Activated CD4-positive, alpha-beta T cell treated with anti-CD3 and anti-CD28 coated beads for 36 hours (primary cell): ENCODE results near the gene CAPZB. TPM values are rescaled to one million over a fixed set of nuclear protein-coding genes. Genes with fewer than 3 reads are reported as not detected.

Experiments
- ATAC-seq: fragments of 200-7000 bp; cut with Tn5 transposase; one replicate; pipeline ENCODE4 v1.10.0; 2021; ENCODE audit warnings: mild to moderate bottlenecking, moderate library complexity
- CTCF ChIA-PET: fragments of 350-600 bp; sonication (Branson Sonifier 250); formaldehyde crosslinking; loops from one replicate; lab custom pipeline; 2021; ENCODE audit warnings: antibody characterized with exemption; lab: Charles Lee
- POLR2A ChIA-PET: fragments of 350-600 bp; sonication (Branson Sonifier 250); formaldehyde crosslinking; loops from one replicate; lab custom pipeline; 2021; ENCODE audit warnings: antibody characterized with exemption, inconsistent platforms; lab: Charles Lee
- DNase-seq: peaks from one replicate; pipeline ENCODE4 v3.0.0-alpha.2; 2020
- H3K27ac Mint-ChIP-seq: one replicate; pipeline ENCODE4 v1.8.0; 2021; ENCODE audit warnings: mixed read lengths
- H3K27me3 Mint-ChIP-seq: one replicate; pipeline ENCODE4 v1.8.0; 2021; ENCODE audit warnings: mixed read lengths
- H3K36me3 Mint-ChIP-seq: one replicate; pipeline ENCODE4 v1.8.0; 2021; ENCODE audit warnings: low read depth, mixed read lengths
- H3K4me1 Mint-ChIP-seq: one replicate; pipeline ENCODE4 v1.8.0; 2021; ENCODE audit warnings: mixed read lengths
- H3K4me3 Mint-ChIP-seq: one replicate; pipeline ENCODE4 v1.8.0; 2021; ENCODE audit warnings: mild to moderate bottlenecking, moderate library complexity, mixed read lengths
- H3K9me3 Mint-ChIP-seq: one replicate; pipeline ENCODE4 v1.8.0; 2021; ENCODE audit warnings: low read depth, mixed read lengths
- intact Hi-C, 2 experiments: fragments of 100-400 bp; cut with DNase I in 1 of 2; cut with micrococcal nuclease in 1 of 2; formaldehyde crosslinking; loops; one replicate each; pipeline versions ENCODE4 v1.14.2 to v1.15.1; 2022 to 2024; cut with DNase I, micrococcal nuclease
- total RNA-seq, 2 experiments: library from RNA; stranded (reverse); gene quantifications; one replicate each; pipeline ENCODE4 v1.2.3, GENCODE V29; 2021

Gene CAPZB
- total RNA-seq, 2 experiments from 2014 or later = 320 to 346 TPM

DNA sequence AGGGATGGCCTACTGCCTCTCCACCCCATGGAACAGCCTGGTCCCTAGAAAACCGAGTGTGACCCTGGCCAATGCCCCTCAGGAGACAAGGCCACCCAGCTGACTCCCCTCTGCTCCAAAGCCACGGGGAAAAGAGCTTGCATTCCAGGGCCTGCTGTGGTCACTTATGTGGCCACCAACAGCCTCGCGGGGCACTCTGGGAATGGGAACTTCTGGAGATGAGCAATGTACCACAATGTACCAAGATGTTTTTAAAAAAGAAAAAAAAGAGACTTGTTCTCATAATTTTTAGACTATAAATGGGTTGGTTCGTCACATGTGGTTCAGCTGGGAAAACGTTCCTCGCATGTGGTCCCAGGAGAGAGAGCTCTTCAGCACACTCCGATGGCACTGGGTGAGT is 110.4 kb downstream of the CAPZB start:
- Mint-ChIP-seq H3K4me3 (no peak overlapping the region), H3K4me1 (peaks cover 26% of the 10 kb centered on the region), H3K27ac (peak overlapping the region; percentile 51), H3K9me3 (no peaks in the 10 kb centered on the region), H3K27me3 (no peaks in the 10 kb centered on the region), H3K36me3 (peaks cover 33% of the 10 kb centered on the region)
- intact Hi-C loops = no loop called here
- DNase-seq (no peak), ATAC-seq (no peak)
- POLR2A ChIA-PET = no interaction called here
- CTCF ChIA-PET = interaction anchor here (0.8 to 2.3 kb wide), 9 partner anchors 11 to 279 kb away, joined by 3 to 6 read pairs (median 3); no protein-coding TSS in a partner anchor

DNA sequence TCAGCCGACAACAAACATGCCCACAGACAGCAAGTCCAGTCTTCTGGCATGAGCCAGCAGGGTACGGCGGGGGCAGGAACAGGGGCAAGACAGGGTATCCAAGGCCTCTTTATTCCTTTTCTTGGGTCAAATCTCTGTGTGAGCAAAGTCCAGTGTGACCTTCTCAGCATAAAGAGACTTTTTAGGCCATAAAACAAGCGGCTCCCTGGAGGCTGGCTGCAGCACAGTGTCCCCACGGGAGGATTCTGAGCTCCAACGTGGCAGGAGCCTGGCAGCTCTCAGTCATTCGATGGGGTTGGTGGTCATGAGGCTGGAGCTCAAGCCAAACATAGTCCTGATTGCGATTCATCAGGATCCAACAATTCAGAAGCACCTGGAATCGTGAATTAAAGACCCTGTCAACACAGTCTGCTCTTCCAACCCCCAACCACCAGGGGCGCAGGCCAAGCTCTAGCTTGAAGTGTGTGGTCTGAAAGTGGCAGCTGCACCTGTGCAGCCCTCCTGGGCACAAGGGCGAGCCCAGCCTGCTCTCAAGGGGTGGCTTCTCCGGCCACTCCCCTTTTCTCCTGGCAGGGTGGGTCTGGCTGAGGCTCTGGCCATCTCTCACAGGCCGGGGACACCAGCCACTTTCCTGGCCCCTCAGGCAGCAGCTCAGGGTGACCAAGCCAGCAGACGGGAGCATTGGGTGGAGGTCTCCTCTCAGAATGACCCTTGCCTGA is 111.1 kb downstream of the CAPZB start:
- no peak overlapping the region for H3K4me3 Mint-ChIP-seq
- peak; percentile 30 for DNase-seq
- ATAC-seq = no peak
- no peaks in the 10 kb centered on the region for H3K27me3 Mint-ChIP-seq
- H3K4me1 Mint-ChIP-seq = peaks cover 20% of the 10 kb centered on the region
- ChIA-PET CTCF (interaction anchor here (0.7 to 2.3 kb wide), 14 partner anchors 10 to 424 kb away, joined by 3 to 6 read pairs (median 3); no protein-coding TSS in a partner anchor), POLR2A (no interaction called here)
- H3K36me3 Mint-ChIP-seq = peaks cover 33% of the 10 kb centered on the region
- intact Hi-C loops = no loop called here
- no peaks in the 10 kb centered on the region for H3K9me3 Mint-ChIP-seq
- H3K27ac Mint-ChIP-seq = peak overlapping the region; percentile 51

DNA sequence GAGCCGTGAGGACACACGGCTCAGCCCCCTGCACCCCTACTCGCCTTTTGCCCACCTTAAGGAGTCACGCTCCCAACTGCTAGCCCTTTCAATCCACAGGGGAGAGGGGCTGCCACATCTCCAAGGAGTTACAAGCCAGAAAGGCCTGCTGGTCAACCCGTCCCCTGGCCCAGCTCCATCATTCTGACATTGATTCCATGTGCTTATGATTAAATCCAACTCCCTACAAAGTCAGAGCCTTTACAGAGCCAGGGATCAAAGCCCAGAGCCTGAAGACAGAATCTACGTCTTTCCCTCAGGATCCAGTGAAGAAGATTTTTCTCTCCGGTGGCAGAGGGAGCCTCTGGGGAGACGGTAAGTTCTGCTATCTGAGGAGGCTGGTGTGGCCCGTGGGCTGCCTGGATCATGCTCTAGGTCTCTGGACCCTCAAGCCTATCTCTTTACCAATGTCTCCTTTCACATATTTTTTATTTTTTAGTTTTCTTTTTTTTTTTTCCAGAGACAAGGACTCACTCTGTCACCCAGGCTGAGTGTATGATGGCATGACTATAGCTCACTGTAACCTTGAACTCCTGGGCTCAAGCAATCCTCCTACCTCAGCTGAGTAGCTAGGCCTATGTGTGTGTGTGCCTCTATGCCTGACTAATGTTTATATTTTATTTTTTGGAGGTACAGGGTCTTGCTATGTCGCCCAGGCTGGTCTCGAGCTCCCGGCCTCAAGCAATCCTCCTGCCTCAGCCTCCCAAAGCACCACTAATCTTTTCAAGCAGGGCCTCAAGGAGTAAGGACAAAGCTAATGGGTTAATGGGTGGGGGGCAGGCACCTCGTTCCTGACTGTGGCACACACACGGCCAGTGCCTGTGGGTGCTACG is 111.9 kb downstream of the CAPZB start:
- no peak overlapping the region for H3K27ac Mint-ChIP-seq
- POLR2A ChIA-PET = interaction anchor here (0.6 kb wide), 1 partner anchor 246 kb away, joined by 6 read pairs; no protein-coding TSS in a partner anchor
- DNase-seq (no peak), ATAC-seq (no peak)
- no peak overlapping the region for H3K4me3 Mint-ChIP-seq
- no peaks in the 10 kb centered on the region for H3K9me3 Mint-ChIP-seq
- CTCF ChIA-PET = interaction anchor here (0.7 to 2.3 kb wide), 10 partner anchors 9 to 425 kb away, joined by 3 to 6 read pairs (median 3); no protein-coding TSS in a partner anchor
- peaks cover 18% of the 10 kb centered on the region for H3K4me1 Mint-ChIP-seq
- no peaks in the 10 kb centered on the region for H3K27me3 Mint-ChIP-seq
- intact Hi-C loops = no loop called here
- peaks cover 29% of the 10 kb centered on the region for H3K36me3 Mint-ChIP-seq

DNA sequence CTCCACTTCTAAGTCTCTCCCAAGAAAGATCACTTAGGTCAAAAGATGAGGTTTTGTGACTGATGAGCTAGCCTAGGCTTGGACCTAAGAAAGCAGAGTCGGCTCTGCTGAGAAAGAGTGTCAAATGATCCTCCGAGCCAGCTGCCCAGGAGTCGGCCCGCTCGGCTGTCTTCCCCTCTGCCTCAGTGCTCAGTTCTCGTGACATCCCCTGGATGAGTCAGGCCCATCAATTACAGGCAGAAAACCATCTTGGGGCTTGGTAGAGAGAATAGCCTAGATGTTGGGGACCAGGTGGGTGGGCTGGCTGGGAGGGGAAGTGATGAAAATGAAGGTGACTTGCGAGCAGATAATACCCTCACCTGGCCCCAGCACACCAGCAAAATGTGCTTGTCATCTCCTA is 112.7 kb downstream of the CAPZB start:
- POLR2A ChIA-PET = no interaction called here

DNA sequence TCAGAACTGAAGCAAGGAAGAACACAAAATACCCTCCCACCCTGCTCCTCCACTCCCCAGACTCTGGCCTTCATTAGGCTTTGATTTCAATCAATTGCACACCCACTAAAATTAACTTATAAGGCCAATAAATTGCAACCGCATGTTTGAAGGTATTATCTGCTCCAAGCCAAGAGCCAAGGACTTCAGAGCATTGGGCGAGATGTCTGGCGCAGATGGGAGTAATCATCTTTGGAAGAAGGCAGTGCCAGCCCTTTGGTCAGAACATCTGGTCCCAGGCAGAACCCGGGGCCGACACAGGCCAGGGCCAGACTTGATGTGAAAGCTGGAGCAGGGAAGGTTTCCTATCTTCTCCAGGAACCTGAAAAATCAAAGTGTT is 113.2 kb downstream of the CAPZB start:
- peaks cover 8% of the 10 kb centered on the region for H3K4me1 Mint-ChIP-seq
- ChIA-PET CTCF (interaction anchor here (0.6 to 1.5 kb wide), 2 partner anchors 282 to 292 kb away, joined by 3 to 4 read pairs; no protein-coding TSS in a partner anchor), POLR2A (no interaction called here)
- H3K27me3 Mint-ChIP-seq = no peaks in the 10 kb centered on the region
- no peak for DNase-seq
- H3K36me3 Mint-ChIP-seq = peaks cover 18% of the 10 kb centered on the region
- no peak for ATAC-seq
- intact Hi-C loops = no loop called here
- no peaks in the 10 kb centered on the region for H3K9me3 Mint-ChIP-seq
- H3K27ac Mint-ChIP-seq = no peak overlapping the region
- H3K4me3 Mint-ChIP-seq = no peak overlapping the region

More for the DNA sequence above, 112.7 kb downstream of the CAPZB start:
- CTCF ChIA-PET = interaction anchor here (0.6 to 2.3 kb wide), 4 partner anchors 8 to 291 kb away, joined by 3 to 6 read pairs (median 4); no protein-coding TSS in a partner anchor
- Mint-ChIP-seq H3K27ac (no peak overlapping the region), H3K27me3 (no peaks in the 10 kb centered on the region), H3K4me3 (no peak overlapping the region), H3K9me3 (no peaks in the 10 kb centered on the region), H3K4me1 (peaks cover 9% of the 10 kb centered on the region), H3K36me3 (peaks cover 21% of the 10 kb centered on the region)
- ATAC-seq (no peak), DNase-seq (no peak)
- intact Hi-C loops = no loop called here

DNA sequence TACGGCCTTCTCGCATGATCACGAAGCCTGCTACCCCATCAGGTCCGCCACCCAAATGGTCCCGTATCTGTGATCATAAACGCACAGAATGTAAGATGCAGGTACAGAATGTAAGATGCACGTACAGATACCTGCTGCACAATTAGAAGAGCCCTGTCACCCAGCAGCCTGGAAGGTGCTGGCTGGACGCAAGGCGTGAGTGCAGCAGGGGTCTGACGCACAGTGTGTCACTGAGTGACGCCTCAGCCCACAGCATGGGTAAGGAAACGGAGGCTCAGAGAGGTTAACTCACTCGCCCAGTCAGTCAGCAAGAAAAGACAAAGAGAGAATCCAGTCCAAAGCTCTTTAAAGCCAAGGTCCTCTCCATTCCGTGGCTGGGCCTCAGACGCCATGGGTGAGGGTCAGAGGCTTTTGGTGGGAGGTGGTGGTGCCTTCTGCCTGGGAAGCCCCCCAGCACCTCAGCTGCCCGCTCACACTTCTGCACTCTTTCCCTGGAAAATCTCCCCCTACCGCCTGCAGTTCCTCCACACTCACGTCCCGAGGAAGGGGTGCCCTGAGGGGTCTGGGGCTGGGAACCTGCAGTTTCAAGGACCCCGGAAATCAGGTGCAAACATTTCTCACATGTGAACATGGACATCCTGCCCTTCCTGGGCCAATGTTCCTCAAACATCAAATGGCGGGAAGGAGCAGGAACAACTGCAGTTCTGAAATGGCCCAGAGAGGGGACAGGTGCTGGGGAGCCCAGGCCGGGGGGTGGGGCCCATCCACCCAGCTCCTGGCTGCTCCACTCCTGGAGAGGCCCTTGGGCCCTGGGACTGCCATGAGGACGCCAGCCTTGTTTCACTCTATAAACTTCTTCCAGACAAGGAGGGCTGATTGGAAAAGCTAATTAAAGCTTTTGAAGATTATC is 113.9 kb downstream of the CAPZB start:
- Mint-ChIP-seq H3K9me3 (no peaks in the 10 kb centered on the region), H3K4me1 (peaks cover 7% of the 10 kb centered on the region), H3K4me3 (no peak overlapping the region), H3K27me3 (no peaks in the 10 kb centered on the region), H3K27ac (no peak overlapping the region), H3K36me3 (peaks cover 13% of the 10 kb centered on the region)
- ATAC-seq (no peak), DNase-seq (no peak)
- intact Hi-C loops = no loop called here
- POLR2A ChIA-PET = no interaction called here
- CTCF ChIA-PET = interaction anchor here (0.5 to 1.5 kb wide), 2 partner anchors 283 to 465 kb away, joined by 3 to 4 read pairs; no protein-coding TSS in a partner anchor

DNA sequence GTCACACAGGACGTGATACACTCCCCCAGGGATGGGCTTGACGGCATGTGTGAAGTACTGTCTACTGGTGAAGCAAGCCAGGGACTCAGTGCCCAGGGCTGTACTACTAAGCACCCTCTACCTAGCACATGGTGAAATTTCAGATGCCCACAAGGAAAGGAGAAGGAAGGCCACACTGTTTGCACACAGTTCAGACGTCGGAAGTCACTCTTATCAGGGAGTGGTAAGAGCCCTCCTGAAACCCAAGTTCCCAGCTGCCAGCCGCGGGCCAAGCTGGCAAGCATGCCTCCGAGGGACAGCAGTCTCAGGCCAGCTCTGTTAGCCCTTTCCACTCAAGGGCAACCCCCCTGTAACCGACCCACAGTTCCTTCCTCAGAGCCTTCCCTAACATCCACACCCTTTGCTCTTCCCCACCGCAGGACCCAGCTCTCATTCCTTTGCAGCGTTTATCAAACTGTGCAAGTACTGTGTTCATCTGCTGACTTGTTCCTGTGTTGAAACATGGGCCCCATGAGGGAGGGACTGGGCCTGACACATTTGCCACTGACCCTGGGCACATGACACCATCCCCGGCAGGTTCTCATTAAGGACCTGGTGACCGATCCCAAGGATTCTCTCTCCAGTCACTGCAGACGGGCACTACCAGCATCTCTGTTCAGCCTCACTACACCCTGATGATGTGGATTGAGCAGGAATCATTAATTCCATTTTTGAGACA is 114.7 kb downstream of the CAPZB start:
- CTCF ChIA-PET = interaction anchor here (0.7 to 0.8 kb wide), 2 partner anchors 211 to 762 kb away, joined by 3 read pairs; no protein-coding TSS in a partner anchor
- Mint-ChIP-seq H3K36me3 (peaks cover 9% of the 10 kb centered on the region), H3K9me3 (no peaks in the 10 kb centered on the region), H3K4me1 (peaks cover 7% of the 10 kb centered on the region), H3K27ac (no peak overlapping the region), H3K27me3 (no peaks in the 10 kb centered on the region), H3K4me3 (no peak overlapping the region)
- DNase-seq (no peak), ATAC-seq (no peak)
- POLR2A ChIA-PET = no interaction called here
- intact Hi-C loops = no loop called here

DNA sequence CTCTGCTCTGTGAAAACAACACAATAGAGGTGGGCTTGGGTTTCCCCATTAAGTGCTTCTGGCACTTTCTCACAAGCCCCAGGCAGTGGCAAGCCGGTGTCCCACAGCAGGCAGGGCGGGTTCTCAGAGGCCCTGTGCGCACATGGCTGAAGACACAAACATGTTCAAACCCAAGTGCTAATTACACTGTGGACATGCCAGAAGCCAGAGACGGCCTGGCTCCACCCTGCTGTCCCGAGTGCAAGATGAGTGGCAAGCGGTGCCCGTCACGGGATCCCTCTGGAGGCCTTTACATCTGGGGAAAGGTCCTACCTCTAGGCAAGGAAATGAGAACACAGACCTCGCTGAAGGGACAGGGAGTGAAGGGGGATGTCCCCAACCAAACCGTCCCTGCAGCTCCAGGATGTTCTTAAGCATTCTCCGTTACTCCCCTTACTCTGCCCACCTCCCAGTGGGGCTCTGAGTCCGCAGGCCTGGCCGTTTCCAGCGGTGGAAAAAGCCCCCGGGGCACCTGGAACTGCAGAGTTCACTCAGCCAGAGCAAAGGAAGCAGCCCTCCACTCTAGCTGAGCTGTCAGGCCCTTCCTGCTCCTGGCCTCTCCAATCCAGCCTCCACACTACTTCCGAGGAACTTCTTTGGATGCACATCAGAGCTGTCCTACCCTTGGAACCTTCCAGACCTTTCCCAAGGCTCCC is 115.8 kb downstream of the CAPZB start:
- ChIA-PET CTCF (no interaction called here), POLR2A (no interaction called here)
- no peak for DNase-seq

DNA sequence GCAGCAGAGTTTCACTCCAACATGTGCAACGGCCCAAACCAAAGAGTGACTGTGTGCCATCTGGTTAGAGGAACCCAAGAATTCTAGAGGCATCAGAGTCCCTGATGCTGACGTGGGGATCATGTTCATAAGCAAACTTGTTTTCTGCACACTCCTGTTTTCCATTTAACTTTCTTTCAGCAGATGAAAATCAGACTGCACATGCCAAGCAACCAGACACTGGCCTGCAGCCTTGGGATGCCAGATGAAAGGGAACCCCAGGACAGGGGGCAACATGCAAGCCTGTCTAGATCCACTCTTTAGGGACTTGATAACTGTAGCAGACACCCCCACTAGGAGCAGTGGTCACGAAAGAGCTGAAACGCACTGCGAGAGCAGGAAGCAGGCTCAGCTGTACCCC is 116.4 kb downstream of the CAPZB start:
- CTCF ChIA-PET = no interaction called here
- Mint-ChIP-seq H3K27me3 (no peaks in the 10 kb centered on the region), H3K27ac (no peak overlapping the region), H3K9me3 (no peaks in the 10 kb centered on the region), H3K4me1 (peaks cover 10% of the 10 kb centered on the region), H3K4me3 (no peak overlapping the region), H3K36me3 (peaks cover 6% of the 10 kb centered on the region)
- DNase-seq (no peak), ATAC-seq (no peak)
- POLR2A ChIA-PET = no interaction called here
- intact Hi-C loops = no loop called here

More for the DNA sequence above, 115.8 kb downstream of the CAPZB start:
- H3K4me1 Mint-ChIP-seq = peaks cover 7% of the 10 kb centered on the region
- no peaks in the 10 kb centered on the region for H3K27me3 Mint-ChIP-seq
- intact Hi-C loops = no loop called here
- H3K4me3 Mint-ChIP-seq = no peak overlapping the region
- H3K27ac Mint-ChIP-seq = peak overlapping the region; percentile 47
- H3K9me3 Mint-ChIP-seq = no peaks in the 10 kb centered on the region
- ATAC-seq = no peak
- peaks cover 9% of the 10 kb centered on the region for H3K36me3 Mint-ChIP-seq

DNA sequence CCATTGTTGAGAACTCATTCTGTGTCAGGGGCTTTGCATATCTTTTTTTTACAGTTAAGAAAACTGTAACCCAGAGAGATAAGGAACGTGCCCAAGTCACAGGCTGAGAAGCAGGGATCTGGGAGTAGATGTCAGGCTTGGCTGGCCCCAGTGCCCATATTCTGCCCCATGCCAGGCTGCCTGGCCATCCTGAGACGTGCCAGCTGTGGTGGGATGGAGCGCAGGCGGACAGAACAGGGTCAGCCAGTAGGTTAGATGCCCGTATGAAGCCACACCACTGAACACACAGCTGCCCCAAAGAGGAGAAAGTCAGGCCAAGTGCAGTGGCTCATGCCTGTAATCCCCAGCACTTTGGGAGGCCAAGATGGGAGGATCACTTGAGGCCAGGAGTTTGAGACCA is 117.3 kb downstream of the CAPZB start:
- intact Hi-C loops = no loop called here
- H3K27ac Mint-ChIP-seq = no peak overlapping the region
- H3K4me1 Mint-ChIP-seq = peaks cover 10% of the 10 kb centered on the region

More for the DNA sequence above, 117.3 kb downstream of the CAPZB start:
- no peak for DNase-seq
- H3K9me3 Mint-ChIP-seq = no peaks in the 10 kb centered on the region
- ChIA-PET POLR2A (no interaction called here), CTCF (interaction anchor here (0.9 to 1.1 kb wide), 2 partner anchors 46 to 98 kb away, joined by 4 read pairs; no protein-coding TSS in a partner anchor)
- ATAC-seq = no peak
- H3K27me3 Mint-ChIP-seq = no peaks in the 10 kb centered on the region
- H3K36me3 Mint-ChIP-seq = peaks cover 6% of the 10 kb centered on the region
- H3K4me3 Mint-ChIP-seq = no peak overlapping the region
